GM23338 (cell line): Measurements from ENCODE around the gene LAPTM5. TPM values are rescaled to one million over a fixed set of nuclear protein-coding genes. Genes with fewer than 3 reads are reported as not detected.

Experiments
- ATAC-seq: fragments of 200-7000 bp; cut with Tn5 transposase; 3 replicates; pipeline ENCODE4 v1.9.1; 2020
- DNase-seq: peaks from one replicate; pipeline ENCODE4 v3.0.0-alpha.2; 2015; ENCODE audit warnings: low spot score
- H2AFZ ChIP-seq: fragments of 200-600 bp; sonication (generic); 2 replicates; pipeline ENCODE4 v1.8.0; 2016; ENCODE audit warnings: antibody characterized with exemption, mild to moderate bottlenecking, moderate library complexity
- H3F3A ChIP-seq: fragments of 200-600 bp; sonication (generic); replicated peaks from 2 replicates; pipeline ENCODE4 v1.8.0; 2017; ENCODE audit warnings: antibody characterized with exemption, mixed run types, low read depth
- H3K27ac ChIP-seq: fragments of 200-600 bp; sonication (generic); 2 replicates; pipeline ENCODE4 v1.6.1; 2016; ENCODE audit warnings: low read depth
- H3K27me3 ChIP-seq: fragments of 200-600 bp; sonication (generic); 2 replicates; pipeline ENCODE4 v1.8.0; 2016; ENCODE audit warnings: mild to moderate bottlenecking, mixed run types, moderate library complexity; ENCODE audit not compliant: insufficient read depth
- H3K36me3 ChIP-seq: fragments of 200-600 bp; sonication (generic); 2 replicates; pipeline ENCODE4 v1.8.0; 2016; ENCODE audit warnings: mild to moderate bottlenecking; ENCODE audit not compliant: insufficient read depth
- H3K4me1 ChIP-seq: fragments of 200-600 bp; sonication (generic); 2 replicates; pipeline ENCODE4 v1.8.0; 2016; ENCODE audit warnings: mild to moderate bottlenecking, moderate library complexity; ENCODE audit not compliant: insufficient read depth
- H3K4me2 ChIP-seq: fragments of 200-600 bp; sonication (generic); 2 replicates; pipeline ENCODE4 v1.7.1; 2017; ENCODE audit warnings: mixed run types
- H3K4me3 ChIP-seq: fragments of 200-600 bp; sonication (generic); 2 replicates; pipeline ENCODE4 v1.6.1; 2016; ENCODE audit warnings: mixed run types
- H3K79me2 ChIP-seq: fragments of 200-600 bp; sonication (generic); replicated peaks from 2 replicates; pipeline ENCODE4 v1.8.0; 2017; ENCODE audit warnings: mild to moderate bottlenecking; ENCODE audit not compliant: insufficient read depth
- H3K9me2 ChIP-seq: fragments of 200-600 bp; sonication (generic); 2 replicates; pipeline ENCODE4 v1.8.0; 2017; ENCODE audit not compliant: insufficient read depth
- H4K20me1 ChIP-seq: fragments of 200-600 bp; sonication (generic); replicated peaks from 2 replicates; pipeline ENCODE4 v1.8.0; 2017; ENCODE audit warnings: mild to moderate bottlenecking; ENCODE audit not compliant: insufficient read depth
- H3K27ac Mint-ChIP-seq: 2 replicates; pipeline ENCODE4 v1.8.0; 2020; ENCODE audit warnings: inconsistent platforms, mild to moderate bottlenecking, moderate library complexity, mixed read lengths
- H3K27me3 Mint-ChIP-seq: 3 replicates; pipeline ENCODE4 v1.8.0; 2022; ENCODE audit warnings: low read depth, mild to moderate bottlenecking, moderate library complexity, mixed read lengths, inconsistent platforms; ENCODE audit not compliant: insufficient read depth, poor library complexity
- H3K36me3 Mint-ChIP-seq: 3 replicates; pipeline ENCODE4 v1.8.0; 2021; ENCODE audit warnings: low read depth, mild to moderate bottlenecking, inconsistent platforms, moderate library complexity, mixed read lengths
- H3K4me1 Mint-ChIP-seq: 3 replicates; pipeline ENCODE4 v1.8.0; 2020; ENCODE audit warnings: mild to moderate bottlenecking, inconsistent platforms, mixed read lengths
- H3K4me3 Mint-ChIP-seq: 3 replicates; pipeline ENCODE4 v1.8.0; 2021; ENCODE audit warnings: moderate library complexity, mild to moderate bottlenecking, inconsistent platforms, mixed read lengths
- H3K9me3 Mint-ChIP-seq: 3 replicates; pipeline ENCODE4 v1.8.0; 2020; ENCODE audit warnings: moderate library complexity, mild to moderate bottlenecking, inconsistent platforms, mixed read lengths
- ETS1 ChIP-seq: IDR thresholded peaks from 2 replicates; pipeline ENCODE4 v1.6.1; 2016; ENCODE audit warnings: antibody characterized with exemption
- EZH2 ChIP-seq: fragments of 200-600 bp; sonication (generic); IDR thresholded peaks from one replicate; pipeline ENCODE4 v1.8.0; 2017; ENCODE audit warnings: antibody characterized with exemption, mild to moderate bottlenecking, low read depth; ENCODE audit not compliant: unreplicated experiment
- EZH2phosphoT487 ChIP-seq: fragments of 200-600 bp; sonication (generic); IDR thresholded peaks from one replicate; pipeline ENCODE4 v1.8.1; 2018; ENCODE audit warnings: antibody characterized with exemption; ENCODE audit not compliant: unreplicated experiment
- JUNB ChIP-seq: IDR thresholded peaks from one replicate; pipeline ENCODE4 v1.6.1; 2016; ENCODE audit warnings: antibody characterized with exemption; ENCODE audit not compliant: unreplicated experiment
- POLR2AphosphoS5 ChIP-seq: IDR thresholded peaks from 2 replicates; pipeline ENCODE4 v1.6.1; 2016; ENCODE audit warnings: antibody characterized with exemption, low read depth
- ZNF114 ChIP-seq: fragments of 250-450 bp; sonication (Bioruptor Pico); IDR thresholded peaks from 2 replicates; pipeline ENCODE4 v1.5.0; 2020; ENCODE audit warnings: mild to moderate bottlenecking, moderate library complexity
- ZNF462 ChIP-seq: fragments of 250-450 bp; sonication (Bioruptor Pico); IDR thresholded peaks from 2 replicates; pipeline ENCODE4 v1.5.0; 2020; ENCODE audit warnings: mild to moderate bottlenecking, moderate library complexity
- polyA plus RNA-seq: library from polyadenylated mRNA; unstranded; fragments of >200 nt; fragmentation: Nextera tagmentation; extraction: Ambion mirVana; gene quantifications from 2 replicates; pipeline ENCODE4 v1.2.1, GENCODE V29; 2016
- total RNA-seq: library from RNA; depleted of rRNA; stranded (reverse); fragments of >200 nt; shearing (Covaris generic); gene quantifications from 2 replicates; pipeline ENCODE4 v1.2.3, GENCODE V29; 2014
- TF ChIP-seq, protein P1 (sequence below), 2 experiments: fragments of 200-600 bp in 1 of 2; sonication (generic) in 1 of 2; conservative IDR thresholded peaks; 2 replicates each; pipeline versions ENCODE4 v1.5.1 to v1.6.1; 2016 to 2017; ENCODE audit warnings: antibody characterized with exemption in 2 of 2, low read depth in 2 of 2, mild to moderate bottlenecking in 2 of 2, moderate library complexity in 1 of 2

The LAPTM5 gene
- total and polyA plus RNA-seq, 2 experiments from 2014 or later: 0.21 TPM; not detected in 1

GRCh38 chr1:30746212-30747032 lies 11.2 kb downstream of the LAPTM5 start:
- no peaks in the 10 kb centered on the region for H3F3A ChIP-seq
- H3K4me1 ChIP-seq: no peaks in the 10 kb centered on the region
- TF ChIP-seq EZH2 (no peak), ZNF114 (CRISPR knock-in tag) (no peak), EZH2phosphoT487 (no peak), ZNF462 (no peak), POLR2AphosphoS5 (no peak), JUNB (no peak), ETS1 (no peak)
- TF ChIP-seq, protein P1, sequence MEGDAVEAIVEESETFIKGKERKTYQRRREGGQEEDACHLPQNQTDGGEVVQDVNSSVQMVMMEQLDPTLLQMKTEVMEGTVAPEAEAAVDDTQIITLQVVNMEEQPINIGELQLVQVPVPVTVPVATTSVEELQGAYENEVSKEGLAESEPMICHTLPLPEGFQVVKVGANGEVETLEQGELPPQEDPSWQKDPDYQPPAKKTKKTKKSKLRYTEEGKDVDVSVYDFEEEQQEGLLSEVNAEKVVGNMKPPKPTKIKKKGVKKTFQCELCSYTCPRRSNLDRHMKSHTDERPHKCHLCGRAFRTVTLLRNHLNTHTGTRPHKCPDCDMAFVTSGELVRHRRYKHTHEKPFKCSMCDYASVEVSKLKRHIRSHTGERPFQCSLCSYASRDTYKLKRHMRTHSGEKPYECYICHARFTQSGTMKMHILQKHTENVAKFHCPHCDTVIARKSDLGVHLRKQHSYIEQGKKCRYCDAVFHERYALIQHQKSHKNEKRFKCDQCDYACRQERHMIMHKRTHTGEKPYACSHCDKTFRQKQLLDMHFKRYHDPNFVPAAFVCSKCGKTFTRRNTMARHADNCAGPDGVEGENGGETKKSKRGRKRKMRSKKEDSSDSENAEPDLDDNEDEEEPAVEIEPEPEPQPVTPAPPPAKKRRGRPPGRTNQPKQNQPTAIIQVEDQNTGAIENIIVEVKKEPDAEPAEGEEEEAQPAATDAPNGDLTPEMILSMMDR (conservative IDR thresholded peaks at IDR 0.05; ENCODE audit: low read depth in 2 of 2): no peak
- no peak overlapping the region for H2AFZ ChIP-seq
- H3K27me3 ChIP-seq: no peaks in the 10 kb centered on the region
- no peaks in the 10 kb centered on the region for H3K9me3 Mint-ChIP-seq
- no peaks in the 10 kb centered on the region for H3K9me2 ChIP-seq
- H3K27ac Mint-ChIP-seq: no peak overlapping the region
- no peaks in the 10 kb centered on the region for H3K79me2 ChIP-seq
- DNase-seq: no peak
- no peak overlapping the region for H3K4me2 ChIP-seq
- no peak overlapping the region for H3K4me3 Mint-ChIP-seq
- H3K27me3 Mint-ChIP-seq: peaks cover 18% of the 10 kb centered on the region
- no peaks in the 10 kb centered on the region for H3K36me3 Mint-ChIP-seq
- H4K20me1 ChIP-seq: no peaks in the 10 kb centered on the region
- no peaks in the 10 kb centered on the region for H3K36me3 ChIP-seq
- H3K27ac ChIP-seq: no peak overlapping the region
- H3K4me1 Mint-ChIP-seq: peaks cover 21% of the 10 kb centered on the region
- H3K4me3 ChIP-seq: no peak overlapping the region
- ATAC-seq: no peak
